ENCODE results near the gene HOXB3. TPM values are rescaled to one million over a fixed set of nuclear protein-coding genes. Genes with fewer than 3 reads are reported as not detected.

Gene HOXB3
- total RNA-seq, 1 experiment from 2014 or later, result not detected

- no peak overlapping the region for H3K23ac ChIP-seq (ENCODE audit: insufficient read length, low read depth, low read length)
- no peak overlapping the region for H3K56ac ChIP-seq (ENCODE audit: insufficient read length, low read depth, low read length)
- H2BK5ac ChIP-seq (ENCODE audit: insufficient read length, low read length), result no peak overlapping the region
- H4K91ac ChIP-seq (ENCODE audit: insufficient read length, low read depth, low read length), result no peak overlapping the region
- H2BK20ac ChIP-seq (ENCODE audit: low read depth, low read length, poor library complexity, severe bottlenecking), result no peak overlapping the region
- no CpG with 5 or more reads among the region's 14 CpGs for WGBS (ENCODE audit: extremely low coverage, insufficient read length, low lambda C conversion rate)
- Mint-ChIP-seq H3K27ac (no peak overlapping the region), H3K27me3 (ENCODE audit: low read depth) (peaks cover 88% of the 10 kb centered on the region), H3K9me3 (peaks cover 0 to 6% of the 10 kb centered on the region in 2 experiments; a peak in 2 of 5 replicates), H3K4me1 (peaks cover 2 to 17% of the 10 kb centered on the region in 2 experiments; a peak in 3 of 4 replicates), H3K4me3 (no peak overlapping the region), H3K36me3 (ENCODE audit: insufficient read depth in 1 of 3, low read depth in 3 of 3) (peaks cover 0 to 2% (median 0%) of the 10 kb centered on the region in 3 experiments; a peak in 2 of 7 replicates)
- H3K27ac ChIP-seq (ENCODE audit: insufficient read length, low read depth, low read length), result no peak overlapping the region
- no peaks in the 10 kb centered on the region for H3K79me1 ChIP-seq (ENCODE audit: insufficient read depth, low read depth, low read length, poor library complexity, severe bottlenecking)
- H3K79me2 ChIP-seq (ENCODE audit: insufficient read depth, low read length), result no peaks in the 10 kb centered on the region
- H2AK5ac ChIP-seq (ENCODE audit: insufficient read length, low read length), result no peak overlapping the region
- H3K27me3 ChIP-seq (ENCODE audit: insufficient read depth, low read length), result peaks cover 97% of the 10 kb centered on the region
- TF ChIP-seq CTCF (conservative IDR thresholded peaks at IDR 0.05), result no peak
- H3K18ac ChIP-seq (ENCODE audit: insufficient read length, low read depth, low read length), result no peak overlapping the region
- H2BK15ac ChIP-seq (ENCODE audit: low read depth, low read length), result no peak overlapping the region
- DNase-seq, result no peak
- no peak overlapping the region for H3K9ac ChIP-seq (ENCODE audit: extremely low read depth, insufficient read length, low read length)
- H2BK12ac ChIP-seq (ENCODE audit: insufficient read length, low read depth, low read length), result no peak overlapping the region
- no peak overlapping the region for H2AFZ ChIP-seq (ENCODE audit: low read length)
- H3K9me3 ChIP-seq (ENCODE audit: control insufficient read depth, low read depth, low read length), result no peaks in the 10 kb centered on the region
- H3K4me2 ChIP-seq (ENCODE audit: insufficient read depth, insufficient read length, low read length), result no peak overlapping the region
- no peaks in the 10 kb centered on the region for H3K23me2 ChIP-seq (ENCODE audit: insufficient read length, low read depth, low read length, poor library complexity, severe bottlenecking)
- no peak overlapping the region for H2BK120ac ChIP-seq (ENCODE audit: low read depth, low read length, poor library complexity, severe bottlenecking)
- H4K5ac ChIP-seq (ENCODE audit: insufficient read length, low read depth, low read length), result no peak overlapping the region
- H3K14ac ChIP-seq (ENCODE audit: insufficient read depth, low read length), result no peak overlapping the region
- H3K4ac ChIP-seq (ENCODE audit: low read depth, low read length), result no peak overlapping the region
- no peak overlapping the region for H4K8ac ChIP-seq (replicated peaks; ENCODE audit: insufficient read length, low read depth, low read length)
- no peaks in the 10 kb centered on the region for H3K4me1 ChIP-seq (ENCODE audit: insufficient read depth, low read length)
- no peak overlapping the region for H3T11ph ChIP-seq (ENCODE audit: low read length)
- H4K20me1 ChIP-seq (ENCODE audit: control insufficient read depth, insufficient read depth, insufficient read length), result no peaks in the 10 kb centered on the region
Measured at GRCh38 chr17:48559840-48560817, 29.9 kb downstream of the HOXB3 start.
